PC-3 (cell line): Measurements from ENCODE around the gene EFNA5. TPM values are rescaled to one million over a fixed set of nuclear protein-coding genes. Genes with fewer than 3 reads are reported as not detected.

Source experiments
- ATAC-seq: fragments of 200-7000 bp; cut with Tn5 transposase; 2 replicates; pipeline ENCODE4 v1.9.1; 2020; ENCODE audit warnings: mild to moderate bottlenecking, moderate library complexity
- BruUV-seq: library from RNA; stranded (reverse); fragments of 400-500 nt; replicated peaks from 2 replicates; lab custom pipeline; 2021; lab: Mats Ljungman, UMichigan
- CTCF ChIA-PET: fragments of 300-600 bp; sonication (Branson Sonifier 250); formaldehyde crosslinking; loops from one replicate; lab custom pipeline; 2022; ENCODE audit warnings: antibody characterized with exemption; lab: Charles Lee
- POLR2A ChIA-PET: fragments of 300-600 bp; sonication (Branson Sonifier 250); formaldehyde crosslinking; loops from one replicate; lab custom pipeline; 2022; ENCODE audit warnings: antibody characterized with exemption; ENCODE audit not compliant: unreplicated experiment; lab: Charles Lee
- DNase-seq: peaks from one replicate; pipeline ENCODE4 v3.0.0-alpha.2; 2015
- H2AFZ ChIP-seq: fragments of 300-600 bp; sonication (generic); 2 replicates; pipeline ENCODE4 v1.6.0; 2016; ENCODE audit warnings: antibody characterized with exemption, low read length
- H3F3A ChIP-seq: fragments of 300-600 bp; sonication (generic); one replicate; pipeline ENCODE4 v1.6.0; 2017; ENCODE audit warnings: antibody characterized with exemption, low read length, control low read depth, mild to moderate bottlenecking; ENCODE audit not compliant: unreplicated experiment
- H3K27ac ChIP-seq: fragments of 300-600 bp; sonication (generic); 2 replicates; pipeline ENCODE4 v1.5.1; 2016; ENCODE audit warnings: mild to moderate bottlenecking, low read length
- H3K27me3 ChIP-seq: fragments of 300-600 bp; sonication (generic); 2 replicates; pipeline ENCODE4 v1.6.1; 2016; ENCODE audit warnings: low read length, mixed read lengths
- H3K36me3 ChIP-seq: fragments of 300-600 bp; sonication (generic); 2 replicates; pipeline ENCODE4 v1.6.1; 2016; ENCODE audit warnings: low read depth, mixed run types, low read length, mixed read lengths
- H3K4me1 ChIP-seq: fragments of 300-600 bp; sonication (generic); 2 replicates; pipeline ENCODE4 v1.5.1; 2016; ENCODE audit warnings: low read length; ENCODE audit not compliant: insufficient read depth
- H3K4me2 ChIP-seq: fragments of 300-600 bp; sonication (generic); 2 replicates; pipeline ENCODE4 v1.6.0; 2016; ENCODE audit warnings: low read length
- H3K4me3 ChIP-seq: fragments of 300-600 bp; sonication (generic); 2 replicates; pipeline ENCODE4 v1.5.1; 2016; ENCODE audit warnings: mild to moderate bottlenecking, low read length, mixed read lengths
- H3K79me2 ChIP-seq: fragments of 300-600 bp; sonication (generic); 2 replicates; pipeline ENCODE4 v1.6.1; 2017; ENCODE audit warnings: low read length, mixed read lengths
- H3K9ac ChIP-seq: fragments of 300-600 bp; sonication (generic); 2 replicates; pipeline ENCODE4 v1.6.0; 2016; ENCODE audit warnings: mild to moderate bottlenecking, low read length
- H3K9me2 ChIP-seq: fragments of 300-600 bp; sonication (generic); replicated peaks from 2 replicates; pipeline ENCODE4 v1.6.1; 2016; ENCODE audit warnings: mixed run types, low read length, mixed read lengths
- H3K9me3 ChIP-seq: fragments of 300-600 bp; sonication (generic); 2 replicates; pipeline ENCODE4 v1.6.1; 2016; ENCODE audit warnings: low read length, mixed read lengths
- H4K20me1 ChIP-seq: fragments of 300-600 bp; sonication (generic); 2 replicates; pipeline ENCODE4 v1.6.1; 2016; ENCODE audit warnings: low read length, mixed read lengths
- CTCF ChIP-seq: fragments of 300-600 bp; sonication (generic); conservative IDR thresholded peaks from 2 replicates; pipeline ENCODE4 v1.5.1; 2017; ENCODE audit warnings: antibody characterized with exemption, low read depth, mild to moderate bottlenecking, low read length
- EZH2 ChIP-seq: fragments of 300-600 bp; sonication (generic); IDR thresholded peaks from one replicate; pipeline ENCODE4 v1.6.1; 2017; ENCODE audit warnings: antibody characterized with exemption, mild to moderate bottlenecking, low read length; ENCODE audit not compliant: unreplicated experiment
- EZH2phosphoT487 ChIP-seq: fragments of 300-600 bp; sonication (generic); IDR thresholded peaks from 2 replicates; pipeline ENCODE4 v1.6.1; 2018; ENCODE audit warnings: mild to moderate bottlenecking, antibody characterized with exemption, low read length, borderline replicate concordance
- intact Hi-C: fragments of 100-400 bp; cut with micrococcal nuclease; formaldehyde crosslinking; loops from 2 replicates; pipeline ENCODE4 v1.9.0; 2023
- total RNA-seq: library from RNA; depleted of rRNA; stranded (reverse); fragments of >200 nt; gene quantifications from 2 replicates; pipeline ENCODE4 v1.2.3, GENCODE V29; 2014

EFNA5 gene
- total RNA-seq, 1 experiment from 2014 or later: 5.4 TPM

- H2AFZ ChIP-seq: no peak overlapping the region
- peaks cover 78% of the 10 kb centered on the region for H3K79me2 ChIP-seq
- BruUV-seq: no TSS peak
- no peak overlapping the region for H3K27ac ChIP-seq
- H3F3A ChIP-seq: no peaks in the 10 kb centered on the region
- no peak for DNase-seq
- no peak for TF ChIP-seq EZH2phosphoT487
- no peak for TF ChIP-seq CTCF
- no peak for TF ChIP-seq EZH2
- H3K9me3 ChIP-seq: no peaks in the 10 kb centered on the region
- no peaks in the 10 kb centered on the region for H4K20me1 ChIP-seq
- H3K4me1 ChIP-seq: peaks cover 43% of the 10 kb centered on the region
- ATAC-seq: no peak
- CTCF ChIA-PET: interaction anchor here (0.6 kb wide), 1 partner anchor 120 kb away, joined by 3 read pairs; no protein-coding TSS in a partner anchor
- no peaks in the 10 kb centered on the region for H3K9me2 ChIP-seq
- H3K27me3 ChIP-seq: no peaks in the 10 kb centered on the region
- POLR2A ChIA-PET: no interaction called here
- H3K9ac ChIP-seq: no peak overlapping the region
- H3K4me2 ChIP-seq: no peak overlapping the region
- no peak overlapping the region for H3K4me3 ChIP-seq
- intact Hi-C loops: loop anchor here (10.0 kb wide), 4 partner anchors 235 to 775 kb away; no protein-coding TSS in a partner anchor
- no peaks in the 10 kb centered on the region for H3K36me3 ChIP-seq
Measured at GRCh38 chr5:107570181-107570580, 100.6 kb downstream of the EFNA5 start.

GRCh38 chr5:107567901-107568671, 102.7 kb downstream of the EFNA5 start:
- H3K79me2 ChIP-seq: peaks cover 63% of the 10 kb centered on the region
- no peak overlapping the region for H3K9ac ChIP-seq
- no TSS peak for BruUV-seq
- no peak overlapping the region for H3K4me2 ChIP-seq
- H2AFZ ChIP-seq: no peak overlapping the region
- ChIA-PET CTCF (no interaction called here), POLR2A (no interaction called here)
- H3F3A ChIP-seq: no peaks in the 10 kb centered on the region
- H3K9me2 ChIP-seq: no peaks in the 10 kb centered on the region
- peaks cover 22% of the 10 kb centered on the region for H3K4me1 ChIP-seq
- H3K4me3 ChIP-seq: no peak overlapping the region
- DNase-seq (no peak), ATAC-seq (no peak)
- no peaks in the 10 kb centered on the region for H3K9me3 ChIP-seq
- intact Hi-C loops: no loop called here
- TF ChIP-seq EZH2phosphoT487 (no peak), CTCF (no peak), EZH2 (no peak)
- no peak overlapping the region for H3K27ac ChIP-seq
- H4K20me1 ChIP-seq: no peaks in the 10 kb centered on the region
- H3K36me3 ChIP-seq: no peaks in the 10 kb centered on the region
- H3K27me3 ChIP-seq: no peaks in the 10 kb centered on the region

GRCh38 chr5:107566986-107567385, 103.8 kb downstream of the EFNA5 start:
- H3K4me2 ChIP-seq: no peak overlapping the region
- TF ChIP-seq EZH2 (no peak), CTCF (no peak), EZH2phosphoT487 (no peak)
- BruUV-seq: no TSS peak
- no peaks in the 10 kb centered on the region for H3K9me3 ChIP-seq
- H4K20me1 ChIP-seq: no peaks in the 10 kb centered on the region
- ChIA-PET POLR2A (no interaction called here), CTCF (interaction anchor here (0.7 kb wide), 1 partner anchor 44 kb away, joined by 3 read pairs; no protein-coding TSS in a partner anchor)
- no peak overlapping the region for H3K9ac ChIP-seq
- H3K9me2 ChIP-seq: no peaks in the 10 kb centered on the region
- no peak overlapping the region for H3K4me3 ChIP-seq
- intact Hi-C loops: no loop called here
- peaks cover 14% of the 10 kb centered on the region for H3K4me1 ChIP-seq
- H2AFZ ChIP-seq: no peak overlapping the region
- H3K27me3 ChIP-seq: no peaks in the 10 kb centered on the region
- H3K79me2 ChIP-seq: peaks cover 58% of the 10 kb centered on the region
- no peaks in the 10 kb centered on the region for H3F3A ChIP-seq
- no peak for DNase-seq
- no peak overlapping the region for H3K27ac ChIP-seq
- ATAC-seq: no peak
- no peaks in the 10 kb centered on the region for H3K36me3 ChIP-seq
